Erythroblast (primary cell): ENCODE data around the gene GPT2.

Experiments
- DNase-seq, 2 experiments: peaks; one replicate each; lab custom pipeline; 2025; lab: John Stamatoyannopoulos, UW
- GATA1 ChIP-seq: IDR thresholded peaks from 2 replicates; pipeline ENCODE4 v1.6.1; 2011; ENCODE audit warnings: low read depth, mild to moderate bottlenecking, control low read depth, low read length, moderate library complexity
- POLR2A ChIP-seq: IDR thresholded peaks from 2 replicates; pipeline ENCODE4 v1.6.1; 2011; ENCODE audit warnings: mild to moderate bottlenecking, low read length

The GPT2 gene

DNA sequence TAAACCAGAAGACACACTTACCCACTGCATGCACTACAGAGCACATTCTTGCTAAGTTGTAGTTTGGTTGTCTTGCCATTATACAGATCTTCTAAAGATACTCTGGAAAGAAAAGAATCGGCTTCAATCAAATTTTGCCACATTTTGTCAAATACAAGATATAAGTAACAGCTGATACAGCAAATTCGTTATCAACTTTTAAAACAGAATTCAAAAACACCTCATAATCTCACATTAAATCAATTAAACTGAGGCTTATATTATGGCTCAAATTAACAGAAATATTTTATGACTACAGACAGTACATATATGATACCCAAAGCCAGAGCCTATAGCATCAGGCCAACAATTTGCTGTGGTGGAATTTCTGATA lies 83.9 kb downstream of the GPT2 start:
- DNase-seq = no peak

GRCh38 chr16:46970089-46970488 lies 85.9 kb downstream of the GPT2 start:
- DNase-seq = no peak
- no peak for TF ChIP-seq GATA1

More for the DNA sequence above, 83.9 kb downstream of the GPT2 start:
- TF ChIP-seq GATA1 (no peak), POLR2A (no peak)

DNA sequence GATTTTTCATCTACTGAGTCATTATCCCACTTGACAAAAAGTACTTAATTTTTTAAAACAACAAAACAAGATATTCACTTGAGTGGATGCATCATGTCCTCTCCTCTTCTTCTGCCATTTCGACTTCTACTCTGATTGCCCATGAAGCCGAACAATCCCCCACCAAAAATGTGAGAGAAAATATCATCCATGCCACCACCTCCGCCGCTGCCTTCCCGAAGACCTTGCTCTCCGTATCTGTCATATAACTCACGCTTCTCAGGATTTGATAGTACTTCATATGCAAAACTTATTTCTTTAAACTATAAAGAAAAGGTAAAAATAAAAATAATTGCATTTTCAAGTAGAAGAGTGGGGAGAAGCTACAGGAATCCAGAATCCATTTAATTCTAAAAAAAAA lies 87.1 kb downstream of the GPT2 start:
- no peak for DNase-seq
- TF ChIP-seq GATA1 = no peak

DNA sequence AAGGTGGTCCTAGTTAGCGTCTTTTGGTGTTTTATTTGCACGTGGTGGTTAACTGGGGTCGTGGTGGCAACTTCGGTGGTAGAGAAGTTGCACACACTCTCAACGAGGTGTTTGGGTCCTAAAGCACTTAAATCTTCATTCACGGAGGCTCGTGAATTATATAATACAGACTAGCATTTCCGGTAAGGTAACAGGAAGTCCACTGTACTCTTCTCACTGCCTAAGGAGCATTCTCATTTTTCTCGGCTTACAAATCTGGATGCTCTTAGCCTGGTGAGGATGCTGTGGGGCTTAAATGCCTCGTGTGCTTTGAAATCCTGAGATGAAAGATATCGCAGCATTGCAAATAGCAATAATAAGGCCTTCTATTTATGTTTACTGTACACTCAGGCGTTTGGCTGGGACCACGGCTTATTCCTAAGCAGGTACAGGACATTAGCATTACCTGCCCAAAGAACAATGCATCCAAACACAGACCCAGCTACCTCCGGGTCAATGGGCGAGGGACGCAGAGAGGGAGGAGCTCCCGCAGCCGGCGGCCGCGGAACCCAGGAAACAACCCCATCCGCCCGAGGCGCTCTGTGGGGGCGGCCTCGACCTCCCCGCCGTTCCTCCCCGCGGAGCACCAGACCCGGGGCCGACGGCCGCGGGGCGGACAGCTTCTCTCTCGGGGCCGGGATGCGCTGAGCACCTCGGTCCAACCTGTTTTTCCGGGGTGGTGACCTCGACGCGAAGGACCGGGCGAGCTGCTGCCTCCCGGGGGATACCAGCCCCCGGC lies 88.5 kb downstream of the GPT2 start:
- peak; percentile 54 to 73 for DNase-seq
- TF ChIP-seq GATA1 (no peak), POLR2A (no peak)

DNA sequence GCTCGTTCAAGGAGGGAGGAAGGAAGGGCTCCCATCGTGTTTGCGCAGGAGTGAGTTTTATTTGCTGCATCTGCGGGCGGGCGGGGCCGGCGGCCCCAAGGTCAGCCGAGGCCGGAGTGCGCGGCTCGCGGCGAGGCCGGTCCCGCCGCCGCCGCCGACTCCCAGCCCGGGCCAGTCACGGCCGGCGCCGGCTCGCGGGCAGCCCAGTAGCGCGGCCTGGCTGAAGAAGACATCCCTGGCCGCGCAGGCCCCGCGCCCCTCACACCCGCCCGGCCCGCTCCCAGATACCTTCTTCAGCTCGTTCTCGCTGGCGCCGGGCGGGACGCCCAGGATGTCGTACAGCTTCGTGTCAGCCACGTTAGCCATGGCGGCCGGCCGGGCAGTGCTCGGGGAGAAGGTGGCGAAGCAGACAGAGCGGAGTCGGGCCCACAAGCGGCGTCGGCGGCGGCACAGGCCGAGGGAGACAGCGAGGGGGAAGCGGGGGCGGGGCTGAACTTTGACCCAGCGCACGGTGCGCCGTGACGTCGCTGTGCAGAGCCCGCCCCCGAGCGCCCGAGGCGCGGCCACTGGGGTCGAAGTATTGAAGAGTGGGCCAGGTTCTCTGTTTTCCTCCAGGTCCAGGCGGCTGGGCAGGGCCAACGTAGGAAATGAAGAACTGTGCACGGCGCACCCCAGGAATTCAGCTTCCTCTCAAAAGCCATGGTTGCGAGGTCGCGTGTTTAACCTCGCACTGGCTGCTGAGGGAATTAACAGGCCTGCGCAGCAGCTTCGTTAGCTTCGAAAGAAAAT lies 89.2 kb downstream of the GPT2 start, which contains the start of gene DNAJA2:
DNAJA2 (minus strand) TSS at position 468 of the 789 bp plus-strand sequence; CDS start at position 366, 102 bp downstream.
- DNase-seq = peak; percentile 92 to 95
- TF ChIP-seq POLR2A (peak; percentile 88), GATA1 (no peak)

GRCh38 chr16:46973996-46974324 lies 89.8 kb downstream of the GPT2 start:
- DNase-seq = no peak
- TF ChIP-seq POLR2A = no peak
- TF ChIP-seq GATA1 = no peak

GRCh38 chr16:46974352-46974751 lies 90.2 kb downstream of the GPT2 start:
- DNase-seq = peak; percentile 40 to 54
- no peak for TF ChIP-seq GATA1
- TF ChIP-seq POLR2A = no peak

DNA sequence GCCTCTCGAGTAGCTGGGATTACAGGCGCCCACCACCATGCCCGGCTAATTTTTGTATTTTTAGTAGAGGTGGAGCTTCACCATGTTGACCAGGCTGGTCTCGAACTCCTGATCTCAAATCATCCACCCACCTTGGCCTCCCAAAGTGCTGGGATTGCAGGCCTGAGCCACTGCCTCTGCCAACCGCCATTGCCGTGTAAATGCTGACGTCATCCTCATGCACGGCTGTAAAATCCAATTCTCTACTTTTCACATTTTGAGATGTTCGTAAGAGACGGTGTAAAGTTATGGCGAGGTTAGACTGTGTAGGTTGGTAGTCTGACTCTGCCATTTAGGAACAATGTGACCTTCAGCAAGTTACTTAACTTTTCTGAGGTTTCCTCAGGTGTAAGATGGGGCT lies 91.0 kb downstream of the GPT2 start:
- TF ChIP-seq POLR2A (no peak), GATA1 (no peak)
- DNase-seq = no peak

DNA sequence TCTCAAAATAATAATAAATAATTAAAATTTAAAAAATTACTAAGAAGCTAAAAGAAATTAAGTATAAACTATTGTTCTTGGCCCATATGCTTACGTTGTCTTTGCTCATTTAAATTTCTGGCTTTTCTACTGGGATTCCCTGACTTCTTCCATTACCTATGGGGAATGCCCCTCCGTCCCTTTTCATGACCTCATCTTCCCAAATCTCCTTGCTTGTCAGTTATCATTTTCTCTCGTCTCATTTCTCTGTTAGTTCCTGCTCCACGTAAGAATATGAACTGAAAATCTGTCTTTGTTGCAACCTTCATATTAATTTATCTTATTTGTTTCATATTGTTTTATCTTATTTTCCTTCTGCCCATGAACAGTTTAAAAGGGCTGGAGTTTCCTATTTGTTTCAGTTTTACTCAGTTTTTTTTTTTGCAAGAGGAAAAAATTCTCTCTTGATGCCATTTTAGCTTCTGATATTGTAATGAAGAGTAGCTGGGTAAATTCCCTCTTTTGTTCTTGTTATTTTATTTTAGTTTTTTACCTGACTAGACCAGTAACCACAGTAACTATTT lies 91.8 kb downstream of the GPT2 start:
- no peak for TF ChIP-seq POLR2A
- no peak for TF ChIP-seq GATA1
- no peak for DNase-seq

GRCh38 chr16:46976550-46976949 lies 92.4 kb downstream of the GPT2 start:
- TF ChIP-seq GATA1 = no peak
- no peak for TF ChIP-seq POLR2A
- no peak for DNase-seq
